Thymus (tissue), 14 donors: ENCODE measurements around the gene APMAP. TPM values are rescaled to one million over a fixed set of nuclear protein-coding genes. Genes with fewer than 3 reads are reported as not detected.
A peak's percentile ranks its signal among the peaks of the same experiment; 100 is the strongest.

ENCODE experiments used
- DNase-seq, 9 donors: peaks; one replicate each; pipeline ENCODE4 v3.0.0-alpha.2; 2013; ENCODE audit warnings: low spot score in 9 of 9, low read depth in 6 of 9, missing footprints in 1 of 9
- H3K27ac ChIP-seq, 2 donors: one replicate each; pipeline ENCODE4 v1.5.1; 2013; ENCODE audit warnings: control low read depth in 1 of 2, low read depth in 1 of 2, low read length in 1 of 2, mild to moderate bottlenecking in 1 of 2, moderate library complexity in 1 of 2
- H3K27me3 ChIP-seq, 2 donors: one replicate each; pipeline ENCODE4 v1.5.1; 2013; ENCODE audit warnings: low read length in 1 of 2; ENCODE audit not compliant: control insufficient read depth in 2 of 2, insufficient read depth in 1 of 2
- H3K36me3 ChIP-seq, 2 donors: one replicate each; pipeline ENCODE4 v1.5.1; 2013; ENCODE audit warnings: low read length in 1 of 2, mild to moderate bottlenecking in 1 of 2, moderate library complexity in 1 of 2; ENCODE audit not compliant: control insufficient read depth in 2 of 2, insufficient read depth in 2 of 2
- H3K4me1 ChIP-seq, 2 donors: one replicate each; pipeline ENCODE4 v1.5.1; 2013; ENCODE audit warnings: low read length in 2 of 2; ENCODE audit not compliant: control insufficient read depth in 2 of 2, insufficient read depth in 2 of 2
- H3K4me3 ChIP-seq, 2 donors: one replicate each; pipeline ENCODE4 v1.5.1; 2013; ENCODE audit warnings: low read length in 2 of 2, control low read depth in 1 of 2, mild to moderate bottlenecking in 1 of 2
- H3K9me3 ChIP-seq, 2 donors: one replicate each; pipeline ENCODE4 v1.5.1; 2013; ENCODE audit warnings: low read length in 1 of 2, mild to moderate bottlenecking in 1 of 2; ENCODE audit not compliant: control insufficient read depth in 2 of 2, insufficient read depth in 1 of 2
- WGBS: extraction: QIAGEN DNeasy Blood & Tissue Kit; methylation state at CpG from one replicate; pipeline ENCODE4 v1.1.7; 2013; 5-methylcytosine and 5-hydroxymethylcytosine counted together
- long read RNA-seq, 10 donors: transcript quantifications; one replicate each; lab custom pipeline, GENCODE V29; 2026
- polyA plus RNA-seq: library from polyadenylated mRNA; stranded (reverse); fragments of 200-250 nt; gene quantifications from one replicate; pipeline ENCODE4 v1.2.3, GENCODE V29; 2013
- total RNA-seq: library from RNA; stranded (reverse); fragments of 120-200 nt; gene quantifications from one replicate; pipeline ENCODE4 v1.2.4, GENCODE V29; 2013
- donor health status: healthy.

Gene APMAP, protein sequence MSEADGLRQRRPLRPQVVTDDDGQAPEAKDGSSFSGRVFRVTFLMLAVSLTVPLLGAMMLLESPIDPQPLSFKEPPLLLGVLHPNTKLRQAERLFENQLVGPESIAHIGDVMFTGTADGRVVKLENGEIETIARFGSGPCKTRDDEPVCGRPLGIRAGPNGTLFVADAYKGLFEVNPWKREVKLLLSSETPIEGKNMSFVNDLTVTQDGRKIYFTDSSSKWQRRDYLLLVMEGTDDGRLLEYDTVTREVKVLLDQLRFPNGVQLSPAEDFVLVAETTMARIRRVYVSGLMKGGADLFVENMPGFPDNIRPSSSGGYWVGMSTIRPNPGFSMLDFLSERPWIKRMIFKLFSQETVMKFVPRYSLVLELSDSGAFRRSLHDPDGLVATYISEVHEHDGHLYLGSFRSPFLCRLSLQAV
- 49.3 TPM for total RNA-seq
- polyA plus RNA-seq = 53.4 TPM
- long read RNA-seq, donor 1, transcript APMAP-201 (9 exons, 2,430 nt) = major isoform, 5 of 5 reads
- long read RNA-seq, donor 1, partial matches to known transcripts = 0 of 5 reads
- long read RNA-seq, donor 1, other reads (novel, unspliced or antisense) = 0 of 5 reads
- long read RNA-seq, donor 2, transcript APMAP-201 (9 exons, 2,430 nt) = major isoform, 37 of 37 reads
- long read RNA-seq, donor 2, partial matches to known transcripts = 0 of 37 reads
- long read RNA-seq, donor 2, other reads (novel, unspliced or antisense) = 0 of 37 reads
- long read RNA-seq, donor 3, transcript APMAP-201 (9 exons, 2,430 nt) = major isoform, 24 of 24 reads
- long read RNA-seq, donor 3, partial matches to known transcripts = 0 of 24 reads
- long read RNA-seq, donor 3, other reads (novel, unspliced or antisense) = 0 of 24 reads
- long read RNA-seq, donor 4, transcript APMAP-201 (9 exons, 2,430 nt) = major isoform, 6 of 6 reads
- long read RNA-seq, donor 4, partial matches to known transcripts = 0 of 6 reads
- long read RNA-seq, donor 4, other reads (novel, unspliced or antisense) = 0 of 6 reads
- long read RNA-seq, donor 5, transcript APMAP-201 (9 exons, 2,430 nt) = major isoform, 34 of 34 reads
- long read RNA-seq, donor 5, partial matches to known transcripts = 0 of 34 reads
- long read RNA-seq, donor 5, other reads (novel, unspliced or antisense) = 0 of 34 reads
- long read RNA-seq, donor 6, transcript APMAP-201 (9 exons, 2,430 nt) = major isoform, 14 of 14 reads
- long read RNA-seq, donor 6, partial matches to known transcripts = 0 of 14 reads
- long read RNA-seq, donor 6, other reads (novel, unspliced or antisense) = 0 of 14 reads
- long read RNA-seq, donor 7, transcript APMAP-201 (9 exons, 2,430 nt) = major isoform, 21 of 26 reads
- long read RNA-seq, donor 7, partial matches to known transcripts = 5 of 26 reads
- long read RNA-seq, donor 7, other reads (novel, unspliced or antisense) = 0 of 26 reads
- long read RNA-seq, donor 8, transcript APMAP-201 (9 exons, 2,430 nt) = major isoform, 5 of 5 reads
- long read RNA-seq, donor 8, partial matches to known transcripts = 0 of 5 reads
- long read RNA-seq, donor 8, other reads (novel, unspliced or antisense) = 0 of 5 reads
- long read RNA-seq, donor 9, transcript APMAP-201 (9 exons, 2,430 nt) = major isoform, 10 of 10 reads
- long read RNA-seq, donor 9, partial matches to known transcripts = 0 of 10 reads
- long read RNA-seq, donor 9, other reads (novel, unspliced or antisense) = 0 of 10 reads
- long read RNA-seq, donor 10, transcript APMAP-201 (9 exons, 2,430 nt) = major isoform, 16 of 16 reads
- long read RNA-seq, donor 10, partial matches to known transcripts = 0 of 16 reads
- long read RNA-seq, donor 10, other reads (novel, unspliced or antisense) = 0 of 16 reads

DNA sequence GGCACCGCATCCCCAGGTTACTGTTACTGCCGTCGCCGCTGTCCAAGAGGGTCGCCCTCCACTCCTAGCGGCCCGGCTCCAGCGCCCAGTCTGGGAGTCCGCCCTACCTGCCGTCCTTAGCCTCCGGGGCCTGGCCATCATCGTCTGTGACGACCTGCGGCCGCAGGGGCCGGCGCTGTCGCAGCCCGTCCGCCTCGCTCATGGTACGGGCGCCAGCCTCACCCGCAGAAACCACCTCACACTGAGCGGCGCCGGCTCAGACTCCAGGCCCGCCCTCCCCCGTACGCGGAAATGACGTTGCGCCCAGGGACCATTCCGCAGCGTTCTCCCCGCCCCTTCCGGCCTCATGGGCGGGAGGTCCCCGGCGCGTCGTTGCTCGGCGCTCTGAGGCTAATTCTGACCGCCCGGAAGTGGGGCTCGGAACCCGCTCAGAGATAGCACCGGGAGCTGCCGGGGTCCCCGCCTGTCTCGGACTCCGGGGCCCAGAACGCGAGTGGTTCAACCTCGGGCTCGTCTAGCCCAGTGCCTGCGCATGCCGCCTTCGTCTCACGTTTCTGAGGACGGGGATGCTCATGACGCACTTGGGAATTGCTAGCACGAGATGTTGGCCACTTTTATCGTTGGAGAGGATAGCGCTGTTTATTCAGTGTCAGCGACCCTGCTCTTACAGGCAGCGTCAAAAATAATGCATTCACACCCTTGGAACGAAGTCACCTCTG is at the start of gene APMAP:
Gene APMAP, minus strand, starts transcription at position 265 of the 719 bp plus-strand sequence. Its CDS starts 63 bp downstream, at position 202.
- WGBS = under 1% methylated on average over 69 of the region's 69 CpGs
- DNase-seq = peak; percentile 78 to 96 (median 93)
- no peaks in the 10 kb centered on the region for H3K36me3 ChIP-seq
- no peaks in the 10 kb centered on the region for H3K27me3 ChIP-seq
- H3K4me1 ChIP-seq = peaks cover 8 to 23% of the 10 kb centered on the region in 2 donors
- peak within 1 kb of the TSS; percentile 85 to 96 for H3K27ac ChIP-seq
- no peaks in the 10 kb centered on the region for H3K9me3 ChIP-seq
- peak within 1 kb of the TSS; percentile 73 to 94 for H3K4me3 ChIP-seq

DNA sequence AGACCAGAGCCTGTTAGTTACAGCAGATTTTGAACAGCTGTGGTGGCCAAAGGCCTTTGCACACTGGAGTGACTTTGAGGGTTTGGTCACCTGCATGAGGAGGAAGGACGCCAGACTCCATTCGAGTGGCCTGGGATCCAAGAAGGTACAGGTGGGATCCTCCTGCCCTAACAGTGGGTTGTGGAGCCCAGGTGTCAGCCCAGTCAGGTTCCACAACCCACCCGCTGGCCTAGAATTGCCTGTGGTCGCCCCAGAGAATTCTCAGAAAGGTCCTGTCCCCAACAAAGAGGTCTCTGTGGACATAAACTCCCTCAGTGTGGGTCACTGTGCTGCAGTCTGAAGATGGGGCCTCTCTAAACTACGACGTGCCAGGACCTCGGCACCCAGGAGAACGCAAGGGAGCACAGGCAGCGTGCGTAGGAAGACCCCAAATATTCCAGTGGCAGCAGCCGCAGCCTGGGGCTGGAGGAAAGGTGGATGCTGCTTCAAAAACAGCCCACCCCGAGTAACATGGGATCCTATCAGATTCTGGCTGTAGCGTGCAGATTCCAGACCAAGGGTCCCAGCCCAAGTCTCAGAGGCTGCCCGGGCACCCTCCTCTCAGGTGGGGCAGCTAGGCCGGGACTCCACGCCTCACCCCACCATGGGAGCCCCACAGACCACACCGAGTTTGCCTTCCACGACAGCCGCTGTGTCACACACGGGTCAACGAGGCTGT is 49.4 kb upstream of the APMAP start:
- Histone ChIP-seq H3K27ac (peak overlapping the region in 1 of 2 donors; percentile 87), H3K9me3 (no peaks in the 10 kb centered on the region), H3K4me1 (peaks cover 17 to 63% of the 10 kb centered on the region in 2 donors), H3K36me3 (peaks cover 8 to 12% of the 10 kb centered on the region in 2 donors), H3K27me3 (no peaks in the 10 kb centered on the region), H3K4me3 (no peak overlapping the region)
- 93% methylated on average over 21 of the region's 21 CpGs for WGBS
- no peak for DNase-seq

DNA sequence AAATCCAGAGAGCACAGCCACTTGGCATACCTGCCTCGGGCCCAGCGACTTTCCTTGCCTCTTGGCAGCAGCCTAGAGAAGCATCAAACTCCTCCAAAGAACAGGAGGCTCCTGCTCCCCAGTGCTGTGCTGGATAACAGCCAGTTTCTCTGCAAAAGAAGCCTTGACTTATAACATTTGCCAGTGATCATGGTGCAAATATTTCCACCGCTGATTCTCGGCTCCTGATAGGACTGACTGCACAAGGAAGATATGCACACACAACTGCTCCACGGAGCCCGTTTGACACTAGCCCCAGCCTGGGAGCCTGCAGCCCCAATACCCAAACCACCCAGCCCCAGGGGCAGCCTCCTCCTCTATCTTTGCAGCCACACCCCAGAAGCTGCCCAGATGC is 47.9 kb upstream of the APMAP start:
- 92% methylated on average over 6 of the region's 6 CpGs for WGBS
- no peaks in the 10 kb centered on the region for H3K9me3 ChIP-seq
- H3K36me3 ChIP-seq = peaks cover 0 to 4% of the 10 kb centered on the region in 2 donors
- H3K27ac ChIP-seq = peak overlapping the region in 1 of 2 donors; percentile 55
- no peaks in the 10 kb centered on the region for H3K27me3 ChIP-seq
- peaks cover 31 to 76% of the 10 kb centered on the region in 2 donors for H3K4me1 ChIP-seq
- no peak overlapping the region for H3K4me3 ChIP-seq
- DNase-seq = no peak

DNA sequence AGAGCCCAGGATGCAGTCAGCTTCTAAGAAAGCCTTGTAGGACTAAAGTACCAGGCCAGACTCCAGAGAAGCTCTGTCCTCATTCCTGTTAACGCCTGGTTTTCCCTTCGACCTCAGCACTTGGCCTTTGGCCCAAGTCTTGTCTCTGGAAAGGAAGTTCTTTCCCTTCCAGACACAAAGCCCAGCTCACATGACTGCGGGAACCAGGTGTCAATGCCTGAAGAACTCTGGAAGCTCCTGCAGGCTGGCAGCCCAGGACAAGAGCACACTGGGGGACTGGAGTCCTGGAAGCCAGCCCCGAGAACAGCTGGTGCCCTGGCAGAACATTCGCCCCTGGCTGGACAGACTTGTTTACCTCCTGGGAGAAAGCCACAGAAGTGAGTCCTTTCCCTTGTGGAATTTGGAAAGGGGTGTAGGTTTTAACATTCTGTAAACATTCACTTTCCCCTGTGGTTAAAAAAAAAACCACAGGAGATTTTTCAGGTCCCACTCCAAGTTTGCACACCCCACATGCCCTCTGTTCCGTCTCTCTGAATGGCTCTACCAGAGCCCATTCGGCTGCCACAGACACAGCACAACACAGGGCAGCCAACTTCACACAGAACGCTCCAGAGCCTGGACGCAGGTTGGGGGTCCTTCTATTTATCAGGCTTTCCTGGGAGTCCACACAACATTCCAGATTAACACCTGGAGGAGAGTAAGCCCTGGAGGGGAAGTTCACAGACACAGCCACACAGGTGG is 47.3 kb upstream of the APMAP start:
- H3K4me3 ChIP-seq = no peak overlapping the region
- whole genome bisulfite sequencing = 89% methylated on average over 9 of the region's 9 CpGs
- DNase-seq = no peak
- peaks cover 31 to 76% of the 10 kb centered on the region in 2 donors for H3K4me1 ChIP-seq
- H3K36me3 ChIP-seq = peaks cover 0 to 4% of the 10 kb centered on the region in 2 donors
- H3K27ac ChIP-seq = peak overlapping the region; percentile 51 to 61
- H3K9me3 ChIP-seq = no peaks in the 10 kb centered on the region
- H3K27me3 ChIP-seq = no peaks in the 10 kb centered on the region

DNA sequence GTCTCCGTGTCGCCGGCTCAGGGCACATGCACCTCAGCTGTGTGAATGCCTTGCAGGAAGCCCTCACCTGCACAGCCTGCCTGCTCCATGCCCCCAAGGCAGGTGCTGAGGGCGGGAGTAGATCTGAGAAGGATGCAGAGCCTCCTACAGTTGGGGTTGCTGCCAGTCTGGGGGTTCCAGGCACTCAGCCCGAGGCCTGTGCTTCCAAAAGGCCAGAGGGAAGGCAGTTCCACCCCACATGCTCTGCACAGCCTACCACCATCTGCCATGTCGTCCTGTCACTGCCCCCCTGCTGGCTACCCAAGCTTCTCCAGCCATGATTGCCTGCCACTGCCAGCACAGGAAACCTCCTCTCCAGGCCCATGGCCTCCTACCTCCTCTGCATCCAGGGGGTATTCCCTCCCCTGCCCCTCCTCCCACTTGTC is 46.1 kb upstream of the APMAP start:
- Histone ChIP-seq H3K9me3 (no peaks in the 10 kb centered on the region), H3K27me3 (no peaks in the 10 kb centered on the region), H3K4me3 (no peak overlapping the region), H3K4me1 (peaks cover 31 to 75% of the 10 kb centered on the region in 2 donors), H3K27ac (peak overlapping the region in 1 of 2 donors; percentile 36), H3K36me3 (peaks cover 0 to 4% of the 10 kb centered on the region in 2 donors)
- WGBS = 96% methylated on average over 6 of the region's 6 CpGs
- no peak for DNase-seq

DNA sequence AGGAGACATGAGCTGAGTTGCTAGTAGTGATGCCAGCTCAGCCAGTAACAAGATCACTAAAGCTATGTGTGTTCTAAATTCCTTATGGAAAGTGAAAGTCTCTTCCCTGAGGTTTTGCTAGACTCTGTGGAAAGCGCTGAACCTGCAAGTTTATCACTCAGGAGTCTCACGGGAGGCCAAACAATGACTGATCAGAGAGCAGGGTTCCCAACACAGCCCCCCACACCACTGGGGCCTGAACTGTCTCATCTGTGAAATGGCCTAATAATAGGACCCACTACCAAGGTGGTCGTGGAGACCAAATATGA is 45.5 kb upstream of the APMAP start:
- 97% methylated on average over 3 of the region's 3 CpGs for WGBS
- Histone ChIP-seq H3K4me3 (no peak overlapping the region), H3K9me3 (no peaks in the 10 kb centered on the region), H3K4me1 (peaks cover 28 to 69% of the 10 kb centered on the region in 2 donors), H3K27ac (peak overlapping the region; percentile 74 to 75), H3K27me3 (no peaks in the 10 kb centered on the region), H3K36me3 (peaks cover 0 to 4% of the 10 kb centered on the region in 2 donors)
- DNase-seq = no peak
